GM12878 (cell line): ENCODE results near the gene C10orf90. TPM values are rescaled to one million over a fixed set of nuclear protein-coding genes. Genes with fewer than 3 reads are reported as not detected.

ENCODE experiments used
- ATAC-seq: fragments of 200-7000 bp; cut with Tn5 transposase; 3 replicates; pipeline ENCODE4 v1.9.1; 2020; ENCODE audit warnings: mild to moderate bottlenecking, moderate library complexity
- BruUV-seq: library from RNA; stranded (reverse); fragments of 400-500 nt; replicated peaks from 2 replicates; lab custom pipeline; 2021; lab: Mats Ljungman, UMichigan
- CTCF ChIA-PET: fragments of 300-600 bp; sonication (Branson Sonifier 250); formaldehyde crosslinking; extraction: SDS; loops from one replicate; lab custom pipeline; 2021; ENCODE audit warnings: inconsistent platforms; lab: Yijun Ruan, JAX
- POLR2A ChIA-PET: fragments of 350-600 bp; formaldehyde crosslinking; extraction: SDS; loops from one replicate; lab custom pipeline; 2021; ENCODE audit warnings: inconsistent platforms; lab: Charles Lee
- RAD21 ChIA-PET: fragments of 300-600 bp; sonication (Branson Sonifier 250); formaldehyde crosslinking; loops from one replicate; lab custom pipeline; 2023; ENCODE audit warnings: antibody characterized with exemption; ENCODE audit not compliant: unreplicated experiment; lab: Charles Lee
- SMC1A ChIA-PET: fragments of 300-600 bp; sonication (Branson Sonifier 250); formaldehyde crosslinking; loops from one replicate; lab custom pipeline; 2023; ENCODE audit not compliant: unreplicated experiment, uncharacterized antibody; lab: Charles Lee
- DNase-seq: peaks from one replicate; pipeline ENCODE4 v3.0.0-alpha.2; 2011; ENCODE audit warnings: low read depth, low spot score
- FAIRE-seq: peaks from 3 replicates; lab custom pipeline; 2011; peaks lifted over from hg19 to GRCh38; lab: Jason Lieb, UNC
- H2AFZ ChIP-seq: 2 replicates; pipeline ENCODE4 v1.6.0; 2011; ENCODE audit warnings: low read depth, low read length, control low read depth; ENCODE audit not compliant: control insufficient read depth
- H3K27ac ChIP-seq: 2 replicates; pipeline ENCODE4 v1.5.1; 2011; ENCODE audit warnings: control low read depth; ENCODE audit not compliant: control insufficient read depth, insufficient read depth
- H3K27me3 ChIP-seq, 2 experiments: replicated peaks in 1 of 2; 2 replicates each; pipeline versions ENCODE4 v1.6.0 to v1.6.1; 2011; ENCODE audit warnings: low read length in 1 of 2; ENCODE audit not compliant: control insufficient read depth in 2 of 2, insufficient read depth in 2 of 2
- H3K36me3 ChIP-seq, 2 experiments: 2 replicates each; pipeline ENCODE4 v1.5.1; 2011; ENCODE audit warnings: low read length in 1 of 2; ENCODE audit not compliant: control insufficient read depth in 2 of 2, insufficient read depth in 2 of 2
- H3K4me1 ChIP-seq: 2 replicates; pipeline ENCODE4 v1.6.1; 2011; ENCODE audit warnings: mild to moderate bottlenecking, low read length, moderate library complexity, mixed read lengths; ENCODE audit not compliant: control insufficient read depth, insufficient read depth
- H3K4me2 ChIP-seq: 2 replicates; pipeline ENCODE4 v1.6.0; 2011; ENCODE audit warnings: control low read depth; ENCODE audit not compliant: control insufficient read depth, insufficient read depth
- H3K4me3 ChIP-seq: fragments of 200-600 bp; sonication (generic); 2 replicates; pipeline ENCODE4 v1.5.1; 2016
- H3K79me2 ChIP-seq: 2 replicates; pipeline ENCODE4 v1.6.0; 2011; ENCODE audit warnings: low read length; ENCODE audit not compliant: control insufficient read depth, insufficient read depth
- H3K9ac ChIP-seq: 2 replicates; pipeline ENCODE4 v1.8.0; 2011; ENCODE audit warnings: low read length, control low read depth, mixed read lengths; ENCODE audit not compliant: control insufficient read depth, insufficient read depth
- H3K9me3 ChIP-seq: replicated peaks from 3 replicates; pipeline ENCODE4 v1.5.1; 2011; ENCODE audit warnings: mild to moderate bottlenecking, low read length; ENCODE audit not compliant: control insufficient read depth, insufficient read depth
- H4K20me1 ChIP-seq: 2 replicates; pipeline ENCODE4 v1.6.0; 2011; ENCODE audit not compliant: control insufficient read depth, insufficient read depth
- BHLHE40 ChIP-seq, 2 experiments: fragments of 450-650 bp in 1 of 2; IDR thresholded peaks; 2 replicates each; pipeline ENCODE4 v1.6.1; 2011 to 2017; ENCODE audit warnings: low read depth in 2 of 2, borderline replicate concordance in 1 of 2, improper control_type of control experiment in 1 of 2, low read length in 1 of 2, mild to moderate bottlenecking in 1 of 2
- BRCA1 ChIP-seq: IDR thresholded peaks from 2 replicates; pipeline ENCODE4 v1.6.1; 2011; ENCODE audit warnings: low read depth, low read length, improper control_type of control experiment
- EED ChIP-seq: sonication (generic); IDR thresholded peaks from 2 replicates; pipeline ENCODE4 v1.6.1; 2016; ENCODE audit warnings: antibody characterized with exemption, low read depth
- IRF3 ChIP-seq: fragments of 450-650 bp; IDR thresholded peaks from 2 replicates; pipeline ENCODE4 v1.6.1; 2014; ENCODE audit warnings: mild to moderate bottlenecking
- IRF4 ChIP-seq: IDR thresholded peaks from 2 replicates; pipeline ENCODE4 v1.6.1; 2011; ENCODE audit warnings: low read depth, low read length
- JUND ChIP-seq: IDR thresholded peaks from 2 replicates; pipeline ENCODE4 v1.6.1; 2012; ENCODE audit warnings: low read depth, mild to moderate bottlenecking, low read length, improper control_type of control experiment, moderate library complexity
- NR2C2 ChIP-seq: IDR thresholded peaks from 2 replicates; pipeline ENCODE4 v1.6.1; 2011; ENCODE audit warnings: borderline replicate concordance, low read depth; ENCODE audit not compliant: control insufficient read depth, insufficient read length
- PML ChIP-seq: IDR thresholded peaks from 2 replicates; pipeline ENCODE4 v1.6.1; 2012; ENCODE audit warnings: low read length, inconsistent platforms
- POU2F2 ChIP-seq: IDR thresholded peaks from 3 replicates; pipeline ENCODE4 v1.6.1; 2011; ENCODE audit warnings: low read depth, mild to moderate bottlenecking, low read length, borderline replicate concordance
- RAD51 ChIP-seq: fragments of 450-650 bp; IDR thresholded peaks from 2 replicates; pipeline ENCODE4 v1.6.1; 2016; ENCODE audit warnings: moderate library complexity, mild to moderate bottlenecking, inconsistent platforms
- RCOR1 ChIP-seq: conservative IDR thresholded peaks from 2 replicates; pipeline ENCODE4 v1.6.1; 2012; ENCODE audit warnings: low read depth, low read length, improper control_type of control experiment
- RELB ChIP-seq: fragments of 450-650 bp; IDR thresholded peaks from 2 replicates; pipeline ENCODE4 v1.6.1; 2017; ENCODE audit warnings: low read depth, mild to moderate bottlenecking, moderate library complexity
- RUNX3 ChIP-seq: IDR thresholded peaks from 2 replicates; pipeline ENCODE4 v1.6.1; 2012; ENCODE audit warnings: low read length, inconsistent platforms
- SREBF1 ChIP-seq: IDR thresholded peaks from 2 replicates; pipeline ENCODE4 v1.6.1; 2012; ENCODE audit warnings: mild to moderate bottlenecking, low read length
- STAT1 ChIP-seq: fragments of 450-650 bp; conservative IDR thresholded peaks from 2 replicates; pipeline ENCODE4 v1.6.1; 2014; ENCODE audit warnings: antibody characterized with exemption, mild to moderate bottlenecking
- SUZ12 ChIP-seq: fragments of 200-600 bp; sonication (generic); IDR thresholded peaks from one replicate; pipeline ENCODE4 v1.6.1; 2018; ENCODE audit warnings: antibody characterized with exemption, mild to moderate bottlenecking; ENCODE audit not compliant: unreplicated experiment
- TAF1 ChIP-seq: IDR thresholded peaks from 2 replicates; pipeline ENCODE4 v1.6.1; 2011; ENCODE audit warnings: mild to moderate bottlenecking, low read depth, low read length, borderline replicate concordance
- TBL1XR1 ChIP-seq: IDR thresholded peaks from 2 replicates; pipeline ENCODE4 v1.6.1; 2012; ENCODE audit warnings: low read depth, low read length, improper control_type of control experiment
- ZNF384 ChIP-seq: IDR thresholded peaks from 2 replicates; pipeline ENCODE4 v1.6.1; 2012; ENCODE audit warnings: low read depth, mild to moderate bottlenecking, low read length, improper control_type of control experiment, borderline replicate concordance
- ZSCAN29 ChIP-seq: fragments of 450-650 bp; IDR thresholded peaks from 2 replicates; pipeline ENCODE4 v1.6.1; 2017; ENCODE audit warnings: mild to moderate bottlenecking, moderate library complexity
- WGBS: methylation state at CpG from one replicate; pipeline ENCODE4 v1.1.6; 2016; ENCODE audit warnings: low lambda C conversion rate; ENCODE audit not compliant: insufficient replicate concordance, insufficient coverage; ENCODE audit errors: missing lambda C conversion rate; 5-methylcytosine and 5-hydroxymethylcytosine counted together
- in situ Hi-C: fragments of 300-500 bp; cut with MboI; formaldehyde crosslinking; loops from 9 replicates; pipeline ENCODE4 v1.14.3; 2018; ENCODE audit warnings: mixed read lengths
- intact Hi-C: fragments of 100-400 bp; cut with micrococcal nuclease; formaldehyde crosslinking; loops from one replicate; pipeline ENCODE4 v1.14.2; 2022; ENCODE audit not compliant: unreplicated experiment
- polyA plus RNA-seq, 11 experiments: library from polyadenylated mRNA; depleted of rRNA in 4 of 11; unstranded in 6 of 11; stranded (reverse) in 5 of 11; fragments of >200 nt; fragmentation: Nextera tagmentation in 4 of 11; fragmentation: Illumina TruSeq in 1 of 11; extraction: Ambion mirVana in 4 of 11; extraction: Trizol in 1 of 11; gene quantifications; 1 replicate in 1 of 11; 2 replicates in 10 of 11; pipeline versions ENCODE4 v1.2.1 to v1.2.3, GENCODE V29; 2011 to 2016; ENCODE audit warnings: inconsistent platforms in 2 of 11, missing spikeins in 2 of 11, low read depth in 1 of 11
- total RNA-seq, 4 experiments: library from RNA; depleted of rRNA in 3 of 4; stranded (reverse); fragments of >200 nt in 3 of 4; fragmentation: Illumina TruSeq in 1 of 4; extraction: Trizol in 1 of 4; gene quantifications; 2 replicates each; pipeline versions ENCODE4 v1.2.1 to v1.2.3, GENCODE V29; 2013 to 2021

Gene C10orf90
- total and polyA plus RNA-seq, 10 of the 15 experiments (the other 5 are each of a cell fraction or from before 2014, with no cell fraction given): 0.04 TPM; not detected in 9

- Histone ChIP-seq H3K4me2 (no peak overlapping the region), H3K79me2 (no peaks in the 10 kb centered on the region), H3K27ac (no peak overlapping the region), H3K4me3 (no peak overlapping the region), H2AFZ (no peak overlapping the region), H3K9me3 (no peaks in the 10 kb centered on the region; the same call in 2 of the 3 replicates), H3K4me1 (no peaks in the 10 kb centered on the region), H3K9ac (no peak overlapping the region), H4K20me1 (no peaks in the 10 kb centered on the region), H3K36me3 (no peaks in the 10 kb centered on the region), H3K27me3 (no peaks in the 10 kb centered on the region)
- ChIA-PET POLR2A (no interaction called here), CTCF (no interaction called here), SMC1A (no interaction called here), RAD21 (no interaction called here)
- DNase-seq (no peak), FAIRE-seq (no peak), ATAC-seq (no peak)
- TF ChIP-seq SUZ12 (no peak), IRF3 (no peak), POU2F2 (no peak), SREBF1 (no peak), NR2C2 (no peak), JUND (no peak), BRCA1 (no peak), RCOR1 (no peak), RUNX3 (no peak), ZNF384 (no peak), BHLHE40 (IDR thresholded peaks at IDR 0.05; ENCODE audit: borderline replicate concordance in 1 of 2, low read depth in 2 of 2, low read length in 1 of 2) (no peak), RELB (no peak), IRF4 (no peak), EED (no peak), ZSCAN29 (no peak), RAD51 (no peak), PML (no peak), STAT1 (no peak), TAF1 (no peak), TBL1XR1 (no peak)
- intact Hi-C loops: no loop called here
- in situ Hi-C loops: no loop called here
- 57% methylated on average over 2 of the region's 4 CpGs for WGBS
- BruUV-seq: no TSS peak
These were observed 277.4 kb downstream of the C10orf90 start for GRCh38 chr10:126393076-126393475.
